Panc1 (cell line): ENCODE results near the gene TMEM108. TPM values are rescaled to one million over a fixed set of nuclear protein-coding genes. Genes with fewer than 3 reads are reported as not detected.

ENCODE experiments used
- ATAC-seq: fragments of 200-7000 bp; cut with Tn5 transposase; 2 replicates; pipeline ENCODE4 v1.9.1; 2020; ENCODE audit warnings: mild to moderate bottlenecking, moderate library complexity
- BruUV-seq: library from RNA; stranded (reverse); fragments of 400-500 nt; replicated peaks from 2 replicates; lab custom pipeline; 2021; lab: Mats Ljungman, UMichigan
- CTCF ChIA-PET: fragments of 300-600 bp; sonication (Branson Sonifier 250); formaldehyde crosslinking; loops from one replicate; lab custom pipeline; 2022; ENCODE audit warnings: antibody characterized with exemption; lab: Charles Lee
- POLR2A ChIA-PET: fragments of 300-600 bp; sonication (Branson Sonifier 250); formaldehyde crosslinking; loops from one replicate; lab custom pipeline; 2022; ENCODE audit warnings: antibody characterized with exemption; lab: Charles Lee
- DNase-seq: peaks from one replicate; pipeline ENCODE4 v3.0.0-alpha.2; 2010; ENCODE audit warnings: low read depth, low spot score
- H3K27ac ChIP-seq: 2 replicates; pipeline ENCODE4 v1.5.1; 2011; ENCODE audit warnings: mild to moderate bottlenecking, low read length, inconsistent platforms
- H3K27me3 ChIP-seq: fragments of 200-500 bp; sonication (Bioruptor generic); 2 replicates; pipeline ENCODE4 v1.6.0; 2014; ENCODE audit warnings: low read length, inconsistent platforms; ENCODE audit not compliant: control insufficient read depth, insufficient read depth
- H3K36me3 ChIP-seq: fragments of 200-500 bp; sonication (Bioruptor generic); 2 replicates; pipeline ENCODE4 v1.5.1; 2014; ENCODE audit warnings: inconsistent platforms, mild to moderate bottlenecking, low read length, moderate library complexity; ENCODE audit not compliant: control insufficient read depth, insufficient read depth
- H3K4me1 ChIP-seq: 2 replicates; pipeline ENCODE4 v1.5.1; 2011; ENCODE audit warnings: inconsistent platforms, mild to moderate bottlenecking, low read length, moderate library complexity; ENCODE audit not compliant: control insufficient read depth, insufficient read depth
- H3K4me3 ChIP-seq, 2 experiments: 2 replicates each; pipeline ENCODE4 v1.5.1; 2011 to 2012; ENCODE audit warnings: low read depth in 2 of 2, low read length in 2 of 2, mild to moderate bottlenecking in 2 of 2, inconsistent platforms in 1 of 2, moderate library complexity in 1 of 2
- H3K9me3 ChIP-seq: fragments of 200-500 bp; sonication (Bioruptor generic); 2 replicates; pipeline ENCODE4 v1.5.1; 2014; ENCODE audit warnings: low read depth, mild to moderate bottlenecking, inconsistent platforms, low read length, moderate library complexity; ENCODE audit not compliant: control insufficient read depth, insufficient read depth
- CTCF ChIP-seq: fragments of 450-650 bp; IDR thresholded peaks from 2 replicates; pipeline ENCODE4 v1.5.1; 2017; ENCODE audit warnings: mild to moderate bottlenecking
- POLR2AphosphoS5 ChIP-seq: IDR thresholded peaks from 2 replicates; pipeline ENCODE4 v1.6.1; 2012; ENCODE audit warnings: mild to moderate bottlenecking, low read depth, low read length, moderate library complexity
- REST ChIP-seq, 2 experiments: IDR thresholded peaks; 2 replicates each; pipeline ENCODE4 v1.6.1; 2011 to 2012; ENCODE audit warnings: low read depth in 2 of 2, control low read depth in 1 of 2, low read length in 1 of 2, mild to moderate bottlenecking in 1 of 2, moderate library complexity in 1 of 2; ENCODE audit not compliant: insufficient read depth in 1 of 2
- SIN3A ChIP-seq: IDR thresholded peaks from 2 replicates; pipeline ENCODE4 v1.6.1; 2012; ENCODE audit warnings: low read depth, mild to moderate bottlenecking, low read length, moderate library complexity, borderline replicate concordance; ENCODE audit not compliant: insufficient read depth
- TCF7L2 ChIP-seq: IDR thresholded peaks from 2 replicates; pipeline ENCODE4 v1.6.1; 2011; ENCODE audit warnings: mild to moderate bottlenecking, low read depth, low read length, inconsistent platforms
- in situ Hi-C: cut with HindIII; loops from 2 replicates; pipeline ENCODE4 v1.10.0; 2016; ENCODE audit warnings: low sequenced_read_pairs, low pct_unique_long_range_greater_than_20kb
- intact Hi-C: fragments of 100-400 bp; cut with micrococcal nuclease; formaldehyde crosslinking; loops from one replicate; pipeline ENCODE4 v1.10.0; 2022; ENCODE audit not compliant: unreplicated experiment
- total RNA-seq: library from RNA; stranded (reverse); gene quantifications from one replicate; pipeline ENCODE4 v1.2.1, GENCODE V29; 2021; ENCODE audit not compliant: unreplicated experiment

Gene TMEM108
- total RNA-seq, 1 experiment from 2014 or later, result 0.41 TPM

- DNase-seq, result no peak
- in situ Hi-C loops, result no loop called here
- no TSS peak for BruUV-seq
- ChIA-PET POLR2A (no interaction called here), CTCF (no interaction called here)
- Histone ChIP-seq H3K27ac (no peak overlapping the region), H3K9me3 (no peaks in the 10 kb centered on the region), H3K4me3 (no peak overlapping the region), H3K4me1 (peaks cover 3% of the 10 kb centered on the region; the same call in 1 of the 2 replicates), H3K36me3 (no peaks in the 10 kb centered on the region), H3K27me3 (peaks cover 7% of the 10 kb centered on the region)
- intact Hi-C loops, result no loop called here
- TF ChIP-seq REST (IDR thresholded peaks at IDR 0.05; ENCODE audit: insufficient read depth in 1 of 2, low read depth in 2 of 2, low read length in 1 of 2), result no peak
- no peak for TF ChIP-seq CTCF
- no peak for TF ChIP-seq POLR2AphosphoS5
- no peak for TF ChIP-seq TCF7L2
- no peak for TF ChIP-seq SIN3A
- ATAC-seq, result no peak
These were observed 263.0 kb downstream of the TMEM108 start for GRCh38 chr3:133301194-133301593.

- Histone ChIP-seq H3K9me3 (no peaks in the 10 kb centered on the region), H3K4me1 (peaks cover 3% of the 10 kb centered on the region; the same call in 1 of the 2 replicates), H3K36me3 (no peaks in the 10 kb centered on the region), H3K4me3 (no peak overlapping the region), H3K27me3 (peaks cover 7% of the 10 kb centered on the region), H3K27ac (no peak overlapping the region)
- TF ChIP-seq TCF7L2, result no peak
- DNase-seq, result no peak
- intact Hi-C loops (no loop called here), in situ Hi-C loops (no loop called here)
- ChIA-PET POLR2A (no interaction called here), CTCF (no interaction called here)
- ATAC-seq, result no peak
- BruUV-seq, result no TSS peak
These were observed 263.5 kb downstream of the TMEM108 start for GRCh38 chr3:133301731-133302130.

GRCh38 chr3:133303430-133303829, 265.2 kb downstream of the TMEM108 start:
- TF ChIP-seq POLR2AphosphoS5 (no peak), REST (IDR thresholded peaks at IDR 0.05; ENCODE audit: insufficient read depth in 1 of 2, low read depth in 2 of 2, low read length in 1 of 2) (no peak), TCF7L2 (no peak), CTCF (no peak), SIN3A (no peak)
- ATAC-seq (no peak), DNase-seq (no peak)
- no peak overlapping the region for H3K4me3 ChIP-seq
- H3K36me3 ChIP-seq, result no peaks in the 10 kb centered on the region
- H3K27ac ChIP-seq, result no peak overlapping the region
- H3K27me3 ChIP-seq, result peaks cover 7% of the 10 kb centered on the region
- intact Hi-C loops, result no loop called here
- CTCF ChIA-PET, result no interaction called here
- BruUV-seq, result no TSS peak
- H3K4me1 ChIP-seq, result no peaks in the 10 kb centered on the region
- no peaks in the 10 kb centered on the region for H3K9me3 ChIP-seq
- in situ Hi-C loops, result no loop called here
- POLR2A ChIA-PET, result interaction anchor here (0.6 kb wide), 1 partner anchor 55 kb away, joined by 3 read pairs; no protein-coding TSS in a partner anchor
